NCI-H1436 (cell line): Measurements from ENCODE around the gene C1orf167.

ENCODE experiments used
- DNase-seq: peaks from one replicate; lab custom pipeline; 2025; lab: John Stamatoyannopoulos, UW

The C1orf167 gene

DNA sequence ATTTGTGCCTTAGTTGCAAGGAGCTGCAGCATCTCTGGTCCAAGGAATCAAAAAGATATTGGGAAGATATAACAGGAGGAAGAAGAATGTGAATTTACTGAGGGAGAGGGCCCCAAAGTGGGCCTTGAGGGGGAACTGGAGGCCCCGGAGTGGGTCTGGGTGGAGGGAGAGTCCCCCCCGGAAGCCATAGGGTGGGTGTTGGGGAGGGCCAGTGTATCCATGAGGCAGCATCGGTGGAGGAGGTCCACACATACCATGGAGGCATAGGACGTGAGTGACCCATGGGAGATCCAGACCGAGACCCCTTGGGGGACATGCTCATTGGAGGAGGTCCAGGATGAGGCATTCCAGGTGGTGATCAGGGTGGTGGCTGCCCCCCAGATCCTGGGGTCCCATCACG is 708 bp upstream of the C1orf167 start:
- no peak for DNase-seq

DNA sequence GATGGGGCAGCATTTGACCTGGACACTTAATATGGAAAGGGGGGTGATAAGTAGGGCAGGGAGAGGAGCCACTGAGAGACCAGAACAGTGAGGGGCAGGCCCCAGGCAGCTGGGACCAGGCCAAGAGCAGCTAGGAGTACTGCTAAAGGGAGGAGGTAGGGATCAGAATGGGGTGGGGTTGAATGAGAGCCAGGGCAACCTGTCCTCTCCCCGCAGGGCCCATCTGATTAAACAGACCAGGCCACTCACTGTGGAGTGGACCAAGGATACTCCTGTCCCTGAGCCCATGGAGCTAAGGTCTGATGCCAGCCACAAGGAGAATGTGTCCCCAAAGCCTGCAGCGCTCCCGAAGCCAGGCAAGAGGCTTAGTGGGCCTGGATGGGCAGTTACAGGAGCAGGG is 2.1 kb downstream of the C1orf167 start:
- no peak for DNase-seq

DNA sequence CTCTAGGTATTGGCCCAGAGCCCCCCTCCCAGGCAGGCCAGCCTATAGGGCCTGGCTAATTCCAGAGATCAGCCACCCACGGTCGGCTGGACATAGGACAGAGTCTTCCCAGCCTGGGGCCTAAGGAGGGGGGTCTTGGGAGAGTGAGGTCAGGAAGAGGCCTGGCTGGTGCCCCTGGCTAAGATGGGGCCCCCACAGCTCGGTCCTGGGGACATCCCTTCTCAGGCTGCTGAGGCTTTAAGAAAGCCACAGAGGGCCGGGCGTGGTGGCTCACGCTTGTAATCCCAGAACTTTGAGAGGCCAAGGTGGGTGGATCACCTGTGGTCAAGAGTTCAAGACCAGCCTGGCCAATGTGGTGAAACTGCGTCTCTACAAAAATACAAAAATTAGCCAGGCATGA is 2.5 kb downstream of the C1orf167 start:
- no peak for DNase-seq

DNA sequence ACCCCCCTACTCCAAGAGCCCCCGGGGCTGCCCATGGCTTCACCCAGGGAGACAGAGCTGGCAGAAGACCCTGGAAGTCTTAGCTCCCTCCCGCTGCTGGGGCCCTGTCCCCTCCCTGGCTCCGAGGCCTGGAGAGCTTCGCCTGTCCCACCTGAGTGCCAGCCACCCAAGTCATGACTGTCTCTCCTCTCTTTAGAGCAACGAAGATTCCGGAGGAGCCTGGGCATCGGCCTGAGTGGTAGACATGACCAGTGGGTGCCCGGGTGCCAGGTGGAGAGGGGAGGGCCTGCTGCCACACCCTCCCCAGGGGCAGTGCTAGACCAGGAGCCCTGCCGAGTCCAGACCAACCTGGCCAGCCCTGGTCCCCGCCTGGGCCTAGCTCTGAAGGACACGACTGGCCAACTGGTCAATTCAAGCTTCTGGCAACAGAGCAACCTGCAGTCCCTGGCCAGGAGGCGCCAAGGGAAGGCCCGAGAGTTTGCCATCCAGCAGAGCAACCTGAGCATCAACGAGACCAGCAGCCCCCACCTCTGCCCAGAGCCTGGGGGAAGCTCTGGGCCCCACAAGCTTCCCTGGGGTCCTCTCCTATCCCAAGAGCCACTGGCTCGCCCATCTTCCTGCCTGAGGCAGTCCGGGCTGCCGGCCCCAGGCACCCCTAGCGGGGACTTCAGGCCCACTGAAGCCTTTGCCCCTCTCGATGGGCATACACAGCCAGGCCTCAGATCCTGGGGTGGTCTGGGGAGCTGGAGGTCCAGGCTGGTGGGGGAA is 3.9 kb downstream of the C1orf167 start:
- no peak for DNase-seq

DNA sequence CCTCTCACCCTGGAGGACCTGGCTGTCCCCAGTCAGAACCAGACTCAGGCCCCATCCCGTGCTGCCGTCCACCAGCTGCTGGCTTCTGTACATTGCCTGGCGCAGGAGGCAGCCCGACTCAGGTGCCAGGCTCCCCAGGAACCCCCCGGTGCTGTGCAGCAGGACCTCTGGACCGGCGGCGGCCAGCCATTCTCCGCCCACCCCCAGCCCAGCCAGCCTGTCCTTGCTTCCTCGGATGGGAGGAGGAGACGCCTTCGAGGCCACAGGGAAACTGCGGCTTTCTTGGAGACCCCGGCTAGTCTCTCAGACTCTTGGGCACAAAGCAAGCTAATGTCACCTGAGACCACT is 4.4 kb downstream of the C1orf167 start:
- DNase-seq, result no peak

DNA sequence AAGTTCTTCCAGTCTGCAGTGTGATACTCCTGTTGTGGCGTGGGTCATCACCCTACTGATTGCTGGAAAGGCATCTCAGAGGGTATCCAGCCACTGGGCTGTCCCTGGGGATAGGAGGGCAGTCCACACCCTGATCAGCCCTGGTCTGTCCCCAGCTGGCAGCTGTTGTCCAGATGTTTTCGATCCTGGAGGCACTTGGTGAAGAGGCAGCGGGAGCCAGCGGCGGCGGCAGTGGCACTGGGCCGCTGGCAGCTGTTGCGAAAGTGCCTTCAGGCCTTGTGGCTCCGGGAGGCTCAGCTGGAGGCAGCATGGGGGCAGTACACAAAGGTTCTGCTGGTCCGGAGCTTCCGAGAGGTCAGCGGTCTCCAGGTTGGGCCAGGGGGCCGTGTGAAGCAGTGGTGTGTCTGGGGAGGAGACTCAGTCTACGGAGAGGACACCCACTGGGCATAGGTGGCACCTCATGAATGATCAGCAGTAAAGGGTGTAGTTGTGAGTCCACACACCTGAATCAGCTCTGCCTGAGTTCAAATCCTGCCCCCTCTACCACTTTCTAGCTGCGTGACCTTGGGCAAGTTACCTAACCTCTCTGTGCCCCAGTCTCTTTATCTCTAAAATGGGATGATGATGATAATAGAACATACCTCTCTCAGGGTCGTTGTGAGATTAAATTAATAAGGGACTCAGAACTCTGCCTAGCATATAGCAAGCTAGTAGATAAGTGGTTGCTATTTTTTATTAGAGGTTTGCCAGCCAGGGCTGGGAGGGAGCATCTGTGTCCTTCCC is 6.1 kb downstream of the C1orf167 start:
- no peak for DNase-seq

DNA sequence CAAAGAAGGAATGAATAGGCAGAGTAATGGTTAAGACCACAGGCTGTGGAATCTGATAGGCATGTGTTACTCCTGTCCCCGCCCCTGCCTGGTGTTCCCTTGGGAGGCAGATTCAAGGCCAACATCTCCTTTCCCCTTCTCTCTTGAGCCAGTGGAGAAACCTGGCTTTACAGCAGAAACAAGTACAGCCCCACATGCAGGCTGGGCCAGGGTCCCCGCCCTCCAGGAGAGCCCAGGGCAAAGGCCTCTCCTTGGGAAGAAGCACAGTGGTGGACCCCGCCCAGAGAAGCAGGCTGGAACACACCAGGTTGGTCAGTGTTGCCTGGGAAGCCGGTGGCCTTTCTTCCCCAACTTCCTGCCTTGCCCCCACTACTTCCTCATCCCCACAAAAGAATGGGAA is 6.8 kb downstream of the C1orf167 start:
- no peak for DNase-seq

DNA sequence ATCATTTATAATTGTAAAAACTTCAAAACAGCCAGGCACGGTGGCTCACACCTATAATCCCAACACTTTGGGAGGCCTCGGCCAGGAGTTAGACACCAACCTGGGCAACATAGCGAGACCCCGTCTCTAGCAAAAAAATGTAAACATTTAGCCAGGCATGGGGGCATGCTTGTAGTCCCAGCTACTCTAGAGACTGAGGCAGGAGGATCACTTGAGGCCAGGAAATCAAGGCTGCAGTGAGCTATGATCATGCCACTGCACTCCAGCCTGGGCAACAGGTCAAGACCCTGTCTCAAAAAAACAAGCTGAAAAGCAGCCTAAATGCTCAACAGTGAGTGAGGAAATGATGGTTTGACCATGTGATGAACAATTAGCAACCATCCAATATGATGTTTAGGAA is 7.3 kb downstream of the C1orf167 start:
- no peak for DNase-seq

DNA sequence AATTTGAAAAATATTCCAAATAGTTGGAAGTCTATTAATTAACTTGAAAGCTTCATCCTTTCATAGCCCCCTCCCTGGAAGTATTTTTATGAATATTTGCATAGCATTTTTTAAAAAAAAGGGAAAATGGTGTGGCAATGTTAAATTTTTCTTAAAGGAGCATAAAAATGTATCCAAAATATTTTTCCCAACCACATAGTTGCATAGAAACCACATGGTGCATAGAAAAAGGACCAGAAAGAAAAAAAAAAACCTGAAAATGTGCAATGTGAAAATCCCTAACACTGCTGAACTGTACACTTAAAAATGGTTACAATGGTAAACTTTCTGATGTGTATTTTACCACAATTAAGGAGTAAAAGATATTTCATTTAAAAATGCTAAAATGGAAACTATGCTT is 8.0 kb downstream of the C1orf167 start:
- no peak for DNase-seq

DNA sequence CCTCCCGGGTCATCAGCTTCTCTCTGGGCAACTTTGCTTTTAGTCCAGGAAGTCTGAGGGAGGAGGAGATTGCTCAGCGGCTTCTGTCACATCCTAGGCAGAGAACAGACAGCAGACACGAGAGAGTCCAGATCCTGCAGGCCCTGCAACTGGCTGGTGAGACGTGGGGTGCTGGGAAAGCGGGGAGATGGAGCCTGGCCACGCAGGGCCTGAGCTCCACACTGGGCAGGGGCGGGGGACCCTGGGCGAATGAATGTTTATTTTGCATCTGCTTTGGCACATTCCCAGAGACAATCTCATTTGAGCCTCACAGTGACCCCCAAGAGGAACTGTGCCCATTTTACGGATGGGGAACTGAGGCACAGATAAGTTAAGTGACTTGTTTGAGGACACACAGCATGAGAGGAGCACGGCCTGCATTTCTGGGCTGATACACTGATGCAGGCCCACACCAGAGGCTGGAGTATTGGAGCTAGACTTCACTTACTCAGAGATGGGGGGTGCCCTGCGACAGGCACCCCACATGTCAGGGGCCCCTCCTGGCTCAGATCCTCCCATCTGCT is 9.6 kb downstream of the C1orf167 start:
- no peak for DNase-seq

DNA sequence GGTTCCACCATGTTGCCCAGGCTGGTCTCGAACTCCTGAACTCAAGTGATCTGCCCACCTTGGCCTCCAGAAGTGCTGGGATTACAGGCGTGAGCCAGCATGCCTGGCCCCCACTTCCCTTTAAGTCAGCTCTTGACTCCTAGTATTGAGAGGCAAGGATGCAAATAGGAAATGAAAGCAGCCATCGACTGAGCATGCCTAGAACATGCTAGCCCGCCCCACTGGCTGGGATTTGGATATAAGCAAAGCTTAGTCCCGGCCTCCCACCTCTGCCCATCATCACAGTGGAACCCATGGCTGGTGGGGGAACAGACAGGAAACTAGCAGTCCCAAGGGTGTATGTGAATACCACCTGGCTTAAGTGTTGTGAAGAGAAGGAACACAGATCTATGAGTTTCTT is 10.5 kb downstream of the C1orf167 start:
- peak; percentile 11 for DNase-seq

DNA sequence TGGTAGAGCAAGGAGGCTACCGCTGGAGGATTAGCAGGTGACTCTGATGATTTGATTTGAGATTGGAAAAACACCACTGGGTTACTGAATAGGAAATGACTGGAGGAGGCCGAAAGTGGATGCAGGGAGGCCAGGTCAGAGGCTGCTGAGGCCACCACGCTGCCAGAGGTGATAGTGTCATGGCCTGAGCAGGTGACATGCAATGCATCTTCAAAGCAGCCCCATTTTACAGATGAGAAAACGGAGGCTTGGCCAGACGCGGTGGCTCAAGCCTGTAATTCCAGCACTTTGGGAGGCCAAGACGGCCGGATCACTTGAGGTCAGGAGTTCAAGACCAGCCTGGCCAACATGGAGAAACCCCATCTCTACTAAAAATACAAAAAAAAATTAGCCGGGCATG is 12.8 kb downstream of the C1orf167 start:
- no peak for DNase-seq

DNA sequence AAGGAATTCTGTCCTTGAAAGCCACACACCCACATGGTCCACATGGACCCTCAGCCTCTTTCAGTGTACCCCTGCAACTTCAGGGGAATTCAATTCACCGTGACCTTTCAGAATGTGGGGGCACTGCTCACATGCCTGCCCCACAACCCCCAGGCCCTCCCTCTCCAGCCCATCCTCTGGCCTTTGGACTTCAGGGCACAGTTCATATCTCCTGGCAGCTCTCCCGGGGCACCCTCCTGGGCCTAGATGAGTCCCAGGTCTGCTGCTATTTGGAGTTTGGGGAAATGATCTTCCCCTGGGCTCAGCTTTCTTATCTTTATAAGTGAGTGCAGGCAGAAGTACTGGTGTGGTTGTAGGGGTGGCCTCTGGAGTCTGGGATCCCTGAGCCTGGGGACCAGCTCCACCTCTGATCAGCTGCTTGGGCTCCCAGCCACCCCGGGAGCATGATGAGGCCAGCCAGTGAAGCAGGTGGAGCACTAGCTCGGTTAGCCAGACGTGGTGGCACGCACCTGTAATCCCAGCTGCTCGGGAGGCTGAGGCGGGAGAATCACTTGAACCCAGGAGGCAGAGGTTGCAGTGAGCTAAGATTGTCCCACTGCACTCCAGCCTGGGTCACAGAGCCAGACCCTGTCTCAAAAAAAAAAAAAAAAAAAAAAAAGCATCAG is 15.8 kb downstream of the C1orf167 start:
- no peak for DNase-seq

DNA sequence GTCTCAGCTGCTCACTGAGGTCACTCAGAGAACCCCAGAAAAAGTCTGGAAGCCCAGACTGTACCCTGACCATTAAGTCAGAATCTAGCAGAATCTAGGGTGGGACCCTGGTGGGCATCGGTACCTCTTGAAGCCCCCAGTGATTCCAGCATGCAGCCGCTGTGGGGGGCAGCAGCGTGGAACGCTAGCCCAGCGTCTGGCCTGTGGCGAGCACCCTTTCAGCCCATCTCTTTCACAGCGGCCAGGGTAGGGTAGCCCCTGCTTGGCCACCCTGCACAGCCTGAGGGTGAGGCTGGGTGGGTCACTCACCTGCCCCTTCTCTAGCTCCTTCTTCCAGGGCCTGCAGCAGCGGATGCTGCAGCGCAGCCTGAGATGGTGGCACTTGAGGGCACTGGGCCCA is 16.3 kb downstream of the C1orf167 start:
- no peak for DNase-seq

DNA sequence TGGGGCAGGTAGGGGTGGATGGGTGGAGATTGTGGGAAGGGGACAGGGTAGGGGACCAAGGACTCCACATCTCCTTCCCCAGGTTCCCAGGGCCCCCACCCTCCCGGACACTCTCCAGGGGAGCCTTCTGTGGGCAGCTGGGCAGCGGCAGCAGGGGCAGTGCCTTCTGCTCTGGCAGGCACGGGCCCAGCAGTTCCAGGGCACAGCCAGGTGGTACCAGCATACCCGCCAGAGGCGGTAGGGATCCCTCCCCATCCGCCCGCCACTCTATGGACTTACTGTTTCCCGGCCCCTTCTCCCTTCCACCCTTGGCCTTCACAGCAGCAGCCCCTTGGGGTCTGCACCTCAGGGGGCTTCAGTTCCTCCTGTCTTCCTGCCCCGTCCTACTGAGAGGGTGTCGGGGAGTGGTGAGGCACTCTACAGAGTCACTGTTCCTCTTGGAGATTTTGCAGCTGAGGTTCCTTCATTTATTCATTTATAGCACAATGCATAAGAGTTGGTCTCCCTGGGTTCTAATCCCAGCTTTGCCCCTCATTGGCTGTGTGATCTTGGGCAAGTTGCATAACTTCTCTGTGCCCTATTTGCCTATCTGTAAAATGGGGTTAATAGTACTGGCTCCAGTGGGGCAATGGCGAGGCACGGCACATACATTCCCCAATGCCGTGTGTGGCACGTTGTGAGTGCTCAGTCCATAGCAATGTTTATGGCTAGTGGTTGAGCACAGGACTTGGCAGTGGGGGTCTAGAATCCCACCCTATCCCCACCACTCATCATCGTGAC is 17.0 kb downstream of the C1orf167 start:
- DNase-seq, result no peak

DNA sequence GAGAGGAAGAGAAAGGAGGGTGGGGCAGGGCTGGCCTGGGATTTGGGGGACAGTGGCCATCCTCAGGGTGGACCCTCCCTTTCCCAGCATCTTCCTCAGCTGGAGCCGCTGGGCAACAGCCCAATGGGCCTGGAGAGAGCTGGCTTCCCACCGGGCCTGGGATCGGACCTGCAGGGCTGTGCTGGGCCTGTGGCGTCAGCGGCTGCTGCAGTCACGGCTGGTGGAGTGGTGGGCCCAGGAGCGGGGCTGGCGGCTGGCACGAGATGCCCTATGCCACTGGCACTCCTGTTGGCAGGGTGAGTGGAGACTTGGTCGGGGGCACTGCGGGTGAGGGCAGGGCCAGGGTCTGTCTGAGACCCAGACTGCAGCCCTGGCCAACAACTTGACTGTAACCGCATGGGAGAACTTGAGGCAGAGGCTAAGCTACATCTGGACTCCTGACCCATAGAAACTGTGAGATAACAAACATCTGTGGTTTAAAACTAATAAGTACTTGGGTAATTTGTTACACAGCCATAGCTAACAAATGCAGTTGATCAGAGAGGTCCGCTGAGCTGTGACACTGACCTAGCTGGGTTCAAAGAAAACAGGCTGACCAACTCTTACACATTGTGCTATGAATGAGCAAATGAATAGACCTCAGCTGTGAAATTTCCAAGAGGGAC is 17.9 kb downstream of the C1orf167 start:
- no peak for DNase-seq

DNA sequence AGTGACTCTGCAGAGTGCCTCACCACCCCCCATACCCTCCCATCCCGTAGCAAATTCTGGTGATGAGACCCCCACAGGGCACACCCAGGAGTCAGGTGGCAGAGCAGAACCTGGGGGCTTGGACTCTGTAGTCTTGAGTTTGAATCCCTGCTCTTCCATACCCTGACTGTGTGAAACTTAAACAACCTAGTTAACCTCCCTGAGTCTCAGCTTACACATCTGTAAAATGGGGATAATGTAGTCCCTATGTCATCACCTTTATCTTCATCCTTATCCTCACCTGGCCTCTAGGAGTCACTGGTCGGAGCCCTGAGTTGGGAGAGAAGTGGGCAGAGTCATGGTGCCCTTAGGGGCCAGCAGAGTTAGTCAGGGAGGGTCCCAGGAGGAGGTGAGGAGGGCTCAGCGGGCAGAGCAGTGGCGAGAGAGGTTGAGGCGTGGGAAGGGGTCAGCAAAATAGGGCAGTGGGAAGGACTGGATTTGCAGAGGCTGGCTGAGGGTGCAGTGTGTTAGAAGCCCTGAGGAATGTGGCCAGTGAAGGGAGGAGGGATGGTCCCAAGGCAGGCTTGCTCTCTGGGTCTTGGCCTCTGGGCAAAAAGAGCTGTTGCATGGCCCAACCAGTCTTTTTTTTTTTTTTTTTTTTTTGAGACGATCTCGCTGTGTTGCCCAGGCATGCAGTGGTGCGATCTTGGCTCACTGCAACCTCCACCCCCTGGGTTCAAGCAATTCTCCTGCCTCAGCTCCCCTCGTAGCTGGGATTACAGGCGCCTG is 18.6 kb downstream of the C1orf167 start:
- no peak for DNase-seq

DNA sequence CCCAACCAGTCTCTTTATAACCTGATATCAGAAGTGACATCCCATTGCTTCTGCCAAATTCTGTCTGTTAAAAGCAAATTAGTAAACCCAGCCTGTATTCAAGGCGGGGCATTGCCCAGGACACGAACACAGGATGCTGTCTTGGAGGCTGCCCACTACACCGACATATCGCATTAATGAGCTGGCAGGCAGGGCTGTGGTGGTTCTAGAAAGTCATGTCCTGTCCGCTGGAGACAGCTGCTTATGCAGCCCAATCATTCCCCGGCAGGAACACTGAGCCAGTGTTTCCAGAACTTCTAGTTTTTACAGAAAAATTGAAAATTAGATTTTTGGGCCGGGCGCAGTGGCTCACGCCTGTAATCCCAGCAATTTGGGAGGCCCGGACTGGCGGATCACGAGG is 19.3 kb downstream of the C1orf167 start:
- no peak for DNase-seq

DNA sequence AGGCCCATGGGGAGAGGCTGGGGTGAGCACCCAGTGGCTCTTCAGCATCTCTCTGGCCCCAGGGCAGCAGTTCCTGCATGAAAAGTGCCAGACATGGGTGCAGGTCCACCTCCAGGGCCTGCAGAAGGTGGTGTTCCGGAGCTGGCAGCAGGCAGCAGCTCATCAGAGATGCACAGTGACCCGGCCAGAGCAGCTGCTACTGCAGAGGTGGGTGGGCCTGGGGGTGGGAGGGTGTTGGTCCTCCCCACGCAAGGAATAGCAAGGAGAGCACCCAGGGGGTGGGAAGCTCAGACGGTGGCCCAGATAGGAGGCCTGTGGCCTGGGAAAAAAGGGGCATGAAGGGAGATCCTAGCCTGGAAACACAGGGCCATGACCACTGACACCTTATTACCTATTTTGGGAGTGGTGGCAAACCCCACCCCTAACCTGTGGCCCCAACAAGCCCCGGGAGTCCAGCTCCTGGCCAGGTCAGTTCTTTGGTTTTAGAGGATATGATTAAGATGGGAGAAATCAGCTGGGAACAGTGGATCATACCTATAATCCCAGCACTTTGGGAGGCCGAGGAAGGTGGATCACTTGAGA is 20.2 kb downstream of the C1orf167 start:
- no peak for DNase-seq

DNA sequence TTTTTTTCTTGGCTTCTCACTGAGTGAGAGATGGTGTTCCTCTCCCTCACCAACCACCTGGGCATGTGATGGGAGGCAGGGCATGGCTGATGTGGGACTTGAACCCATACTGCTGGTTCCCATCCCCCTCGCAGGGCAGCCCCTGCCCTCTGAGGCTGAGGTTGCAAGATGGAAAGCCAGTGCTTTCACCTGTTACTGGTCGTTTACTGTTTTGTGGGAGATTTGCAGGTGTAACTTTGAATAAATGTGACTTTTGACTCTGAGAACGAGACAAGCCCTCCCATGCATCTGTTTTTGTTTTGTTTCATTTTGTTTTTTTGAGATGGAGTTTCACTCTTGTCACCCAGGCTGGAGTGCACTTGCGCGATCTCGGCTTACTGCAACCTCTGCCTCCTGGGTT is 21.6 kb downstream of the C1orf167 start:
- no peak for DNase-seq
